MM.1S (cell line): ENCODE results near the gene CACNB4.

Experiments used
- DNase-seq: peaks from one replicate; pipeline ENCODE4 v3.0.0-alpha.2; 2015
- H2AFZ ChIP-seq: fragments of 300-600 bp; sonication (generic); 2 replicates; pipeline ENCODE4 v1.6.0; 2016; ENCODE audit warnings: antibody characterized with exemption, low read length
- H3F3A ChIP-seq: fragments of 300-600 bp; sonication (generic); 2 replicates; pipeline ENCODE4 v1.6.1; 2016; ENCODE audit warnings: mild to moderate bottlenecking, antibody characterized with exemption, low read length, moderate library complexity, mixed read lengths; ENCODE audit not compliant: insufficient read depth
- H3K27ac ChIP-seq: fragments of 300-600 bp; sonication (generic); 2 replicates; pipeline ENCODE4 v1.5.1; 2016; ENCODE audit warnings: mild to moderate bottlenecking, low read length
- H3K27me3 ChIP-seq: fragments of 300-600 bp; sonication (generic); replicated peaks from 2 replicates; pipeline ENCODE4 v1.6.0; 2016; ENCODE audit warnings: low read length; ENCODE audit not compliant: insufficient read depth
- H3K36me3 ChIP-seq: fragments of 300-600 bp; sonication (generic); replicated peaks from 2 replicates; pipeline ENCODE4 v1.6.1; 2016; ENCODE audit warnings: mild to moderate bottlenecking, low read length, mixed read lengths; ENCODE audit not compliant: insufficient read depth
- H3K4me1 ChIP-seq: fragments of 300-600 bp; sonication (generic); 2 replicates; pipeline ENCODE4 v1.6.1; 2016; ENCODE audit warnings: low read length, mixed read lengths
- H3K4me2 ChIP-seq: fragments of 300-600 bp; sonication (generic); 2 replicates; pipeline ENCODE4 v1.6.0; 2016; ENCODE audit warnings: low read depth, low read length
- H3K4me3 ChIP-seq: fragments of 300-600 bp; sonication (generic); 2 replicates; pipeline ENCODE4 v1.5.1; 2016; ENCODE audit warnings: low read length, mixed read lengths
- H3K79me2 ChIP-seq: fragments of 300-600 bp; sonication (generic); 2 replicates; pipeline ENCODE4 v1.6.1; 2016; ENCODE audit warnings: mixed run types, low read length, mixed read lengths
- H3K9ac ChIP-seq: fragments of 300-600 bp; sonication (generic); 2 replicates; pipeline ENCODE4 v1.6.1; 2016; ENCODE audit warnings: low read length, mixed read lengths
- H3K9me2 ChIP-seq: fragments of 300-600 bp; sonication (generic); replicated peaks from 2 replicates; pipeline ENCODE4 v1.6.1; 2016; ENCODE audit warnings: mild to moderate bottlenecking, low read length, mixed read lengths; ENCODE audit not compliant: insufficient read depth
- H3K9me3 ChIP-seq: fragments of 300-600 bp; sonication (generic); replicated peaks from 2 replicates; pipeline ENCODE4 v1.6.1; 2016; ENCODE audit warnings: mild to moderate bottlenecking, low read length, mixed read lengths; ENCODE audit not compliant: insufficient read depth
- H4K20me1 ChIP-seq: fragments of 300-600 bp; sonication (generic); 2 replicates; pipeline ENCODE4 v1.6.1; 2016; ENCODE audit warnings: mild to moderate bottlenecking, low read length, moderate library complexity, mixed read lengths; ENCODE audit not compliant: insufficient read depth
- EZH2 ChIP-seq: fragments of 300-600 bp; sonication (generic); optimal IDR thresholded peaks from 2 replicates; pipeline ENCODE3; 2017; ENCODE audit warnings: low read depth, mild to moderate bottlenecking, antibody characterized with exemption, low read length, mixed read lengths
- EZH2phosphoT487 ChIP-seq: fragments of 300-600 bp; sonication (generic); IDR thresholded peaks from 2 replicates; pipeline ENCODE4 v1.6.1; 2018; ENCODE audit warnings: antibody characterized with exemption, low read length
- TF ChIP-seq, protein P1 (sequence below): fragments of 300-600 bp; sonication (generic); IDR thresholded peaks from 2 replicates; pipeline ENCODE4 v1.5.1; 2016; ENCODE audit warnings: antibody characterized with exemption, low read length, mixed read lengths

CACNB4 gene

DNA sequence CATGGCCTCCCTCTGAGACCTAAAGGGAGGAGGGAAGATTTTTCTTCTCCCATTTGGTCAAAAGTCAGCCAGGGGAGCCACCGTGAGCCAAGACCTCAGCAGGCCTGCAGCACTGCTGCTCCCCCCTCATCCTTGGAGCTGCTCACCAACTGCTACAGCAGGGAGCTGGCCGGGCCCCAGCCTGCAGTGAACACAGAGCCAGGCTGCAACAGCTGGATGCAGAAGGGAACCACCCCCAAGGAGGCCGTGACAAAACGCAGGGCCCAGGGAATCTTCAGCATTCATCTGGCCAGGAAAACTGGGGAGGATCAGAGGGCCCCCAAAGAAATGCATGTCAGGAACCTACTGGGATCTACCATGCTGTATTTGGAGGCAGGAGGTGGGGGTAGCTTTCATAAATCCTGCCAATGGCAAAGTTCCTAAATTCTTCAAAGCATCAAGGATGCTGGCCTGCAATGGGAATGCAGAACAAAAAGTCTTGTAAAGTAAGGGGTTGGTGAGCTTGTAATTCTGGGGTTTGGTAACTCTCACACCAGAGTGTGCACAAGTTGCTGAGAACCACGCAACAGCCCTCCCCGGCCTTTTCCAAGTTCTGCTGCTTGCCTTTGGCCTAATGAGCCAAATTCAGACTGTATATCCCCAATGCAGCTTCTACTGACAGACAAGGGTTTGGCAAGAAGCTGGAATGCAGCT, 61.0 kb downstream of the CACNB4 start:
- TF ChIP-seq EZH2 (no peak), EZH2phosphoT487 (no peak)
- TF ChIP-seq, protein P1, sequence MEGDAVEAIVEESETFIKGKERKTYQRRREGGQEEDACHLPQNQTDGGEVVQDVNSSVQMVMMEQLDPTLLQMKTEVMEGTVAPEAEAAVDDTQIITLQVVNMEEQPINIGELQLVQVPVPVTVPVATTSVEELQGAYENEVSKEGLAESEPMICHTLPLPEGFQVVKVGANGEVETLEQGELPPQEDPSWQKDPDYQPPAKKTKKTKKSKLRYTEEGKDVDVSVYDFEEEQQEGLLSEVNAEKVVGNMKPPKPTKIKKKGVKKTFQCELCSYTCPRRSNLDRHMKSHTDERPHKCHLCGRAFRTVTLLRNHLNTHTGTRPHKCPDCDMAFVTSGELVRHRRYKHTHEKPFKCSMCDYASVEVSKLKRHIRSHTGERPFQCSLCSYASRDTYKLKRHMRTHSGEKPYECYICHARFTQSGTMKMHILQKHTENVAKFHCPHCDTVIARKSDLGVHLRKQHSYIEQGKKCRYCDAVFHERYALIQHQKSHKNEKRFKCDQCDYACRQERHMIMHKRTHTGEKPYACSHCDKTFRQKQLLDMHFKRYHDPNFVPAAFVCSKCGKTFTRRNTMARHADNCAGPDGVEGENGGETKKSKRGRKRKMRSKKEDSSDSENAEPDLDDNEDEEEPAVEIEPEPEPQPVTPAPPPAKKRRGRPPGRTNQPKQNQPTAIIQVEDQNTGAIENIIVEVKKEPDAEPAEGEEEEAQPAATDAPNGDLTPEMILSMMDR: no peak
- no peaks in the 10 kb centered on the region for H3K9me2 ChIP-seq
- no peak overlapping the region for H2AFZ ChIP-seq
- H3F3A ChIP-seq: no peaks in the 10 kb centered on the region
- H4K20me1 ChIP-seq: no peaks in the 10 kb centered on the region
- no peaks in the 10 kb centered on the region for H3K27me3 ChIP-seq
- DNase-seq: no peak
- no peak overlapping the region for H3K4me2 ChIP-seq
- H3K4me3 ChIP-seq: no peak overlapping the region
- no peaks in the 10 kb centered on the region for H3K79me2 ChIP-seq
- no peak overlapping the region for H3K27ac ChIP-seq
- H3K9me3 ChIP-seq: no peaks in the 10 kb centered on the region
- no peaks in the 10 kb centered on the region for H3K4me1 ChIP-seq
- H3K36me3 ChIP-seq: no peaks in the 10 kb centered on the region
- no peak overlapping the region for H3K9ac ChIP-seq

- Histone ChIP-seq H3K9me3 (no peaks in the 10 kb centered on the region), H4K20me1 (no peaks in the 10 kb centered on the region), H2AFZ (no peak overlapping the region), H3K4me3 (no peak overlapping the region), H3K36me3 (no peaks in the 10 kb centered on the region), H3K27ac (no peak overlapping the region), H3K4me1 (no peaks in the 10 kb centered on the region), H3K4me2 (no peak overlapping the region), H3K9me2 (no peaks in the 10 kb centered on the region), H3K9ac (no peak overlapping the region), H3K79me2 (no peaks in the 10 kb centered on the region), H3K27me3 (no peaks in the 10 kb centered on the region), H3F3A (no peaks in the 10 kb centered on the region)
- DNase-seq: peak; percentile 64
- no peak for TF ChIP-seq EZH2
- TF ChIP-seq, protein P1: peak; percentile 83
Observed at GRCh38 chr2:152036611-152037469, 62.0 kb downstream of the CACNB4 start.

GRCh38 chr2:152034257-152034801, 64.5 kb downstream of the CACNB4 start:
- H3K4me1 ChIP-seq: peaks cover 4% of the 10 kb centered on the region; the same call in 1 of the 2 replicates
- H3K9ac ChIP-seq: no peak overlapping the region
- TF ChIP-seq EZH2phosphoT487: no peak
- TF ChIP-seq, protein P1: no peak
- no peaks in the 10 kb centered on the region for H3K9me2 ChIP-seq
- no peaks in the 10 kb centered on the region for H3F3A ChIP-seq
- no peak overlapping the region for H3K4me2 ChIP-seq
- no peaks in the 10 kb centered on the region for H3K79me2 ChIP-seq
- H4K20me1 ChIP-seq: no peaks in the 10 kb centered on the region
- no peaks in the 10 kb centered on the region for H3K9me3 ChIP-seq
- no peak overlapping the region for H3K27ac ChIP-seq
- no peak overlapping the region for H2AFZ ChIP-seq
- no peak overlapping the region for H3K4me3 ChIP-seq
- H3K27me3 ChIP-seq: no peaks in the 10 kb centered on the region
- DNase-seq: no peak
- no peaks in the 10 kb centered on the region for H3K36me3 ChIP-seq
